Naive thymus-derived CD4-positive, alpha-beta T cell (primary cell): ENCODE results near the gene PTTG1IP. TPM values are rescaled to one million over a fixed set of nuclear protein-coding genes. Genes with fewer than 3 reads are reported as not detected.

Source experiments
- ATAC-seq: fragments of 150-1000 bp; cut with Tn5 transposase; 2 replicates; pipeline ENCODE4 v1.10.0; 2021; ENCODE audit warnings: mild to moderate bottlenecking, moderate library complexity
- CTCF ChIA-PET: fragments of 350-600 bp; sonication (Branson Sonifier 250); formaldehyde crosslinking; loops from one replicate; lab custom pipeline; 2021; ENCODE audit warnings: antibody characterized with exemption; lab: Charles Lee
- POLR2A ChIA-PET: fragments of 350-600 bp; sonication (Branson Sonifier 250); formaldehyde crosslinking; loops from one replicate; lab custom pipeline; 2021; ENCODE audit warnings: antibody characterized with exemption, inconsistent platforms; lab: Charles Lee
- DNase-seq, 9 donors: peaks; one replicate each; pipeline versions ENCODE4 v3.0.0 to v3.0.0-alpha.2; 2020 to 2022; ENCODE audit warnings: mixed read lengths in 1 of 9
- H3K27ac ChIP-seq: one replicate; pipeline ENCODE4 v1.7.0; 2013; ENCODE audit warnings: mild to moderate bottlenecking, low read depth, low read length, moderate library complexity
- H3K27me3 ChIP-seq, 2 donors: one replicate each; pipeline ENCODE4 v1.7.0; 2013; ENCODE audit warnings: low read length in 2 of 2, mild to moderate bottlenecking in 2 of 2, moderate library complexity in 2 of 2; ENCODE audit not compliant: control insufficient read depth in 2 of 2, insufficient read depth in 2 of 2
- H3K36me3 ChIP-seq, 3 experiments: 1 replicate in 2 of 3; 2 replicates in 1 of 3; pipeline ENCODE4 v1.7.0; 2013; ENCODE audit warnings: low read length in 3 of 3, mild to moderate bottlenecking in 3 of 3, moderate library complexity in 1 of 3; ENCODE audit not compliant: insufficient read depth in 3 of 3, control insufficient read depth in 2 of 3
- H3K4me1 ChIP-seq, 2 donors: one replicate each; pipeline ENCODE4 v1.7.0; 2013; ENCODE audit warnings: low read length in 2 of 2, mild to moderate bottlenecking in 2 of 2, moderate library complexity in 1 of 2; ENCODE audit not compliant: control insufficient read depth in 2 of 2, insufficient read depth in 2 of 2
- H3K4me3 ChIP-seq: 2 replicates; pipeline ENCODE4 v1.7.0; 2013; ENCODE audit warnings: mild to moderate bottlenecking, low read length
- H3K9me3 ChIP-seq, 3 experiments: 1 replicate in 2 of 3; 2 replicates in 1 of 3; pipeline ENCODE4 v1.7.0; 2013; ENCODE audit warnings: low read length in 3 of 3; ENCODE audit not compliant: control insufficient read depth in 2 of 3
- H3K27ac Mint-ChIP-seq, 9 donors: one replicate each; pipeline ENCODE4 v1.8.0; 2020 to 2022; ENCODE audit warnings: mixed read lengths in 9 of 9, mild to moderate bottlenecking in 8 of 9, moderate library complexity in 5 of 9, inconsistent platforms in 2 of 9
- H3K27me3 Mint-ChIP-seq, 5 donors: one replicate each; pipeline ENCODE4 v1.8.0; 2021 to 2022; ENCODE audit warnings: mixed read lengths in 5 of 5, mild to moderate bottlenecking in 1 of 5
- H3K36me3 Mint-ChIP-seq, 5 donors: one replicate each; pipeline ENCODE4 v1.8.0; 2020 to 2022; ENCODE audit warnings: mixed read lengths in 5 of 5, mild to moderate bottlenecking in 3 of 5, inconsistent platforms in 1 of 5
- H3K4me1 Mint-ChIP-seq, 7 donors: one replicate each; pipeline ENCODE4 v1.8.0; 2020 to 2022; ENCODE audit warnings: mixed read lengths in 7 of 7, mild to moderate bottlenecking in 3 of 7, inconsistent platforms in 1 of 7
- H3K4me3 Mint-ChIP-seq, 10 donors: one replicate each; pipeline ENCODE4 v1.8.0; 2020 to 2022; ENCODE audit warnings: mild to moderate bottlenecking in 10 of 10, mixed read lengths in 10 of 10, moderate library complexity in 6 of 10, inconsistent platforms in 2 of 10
- H3K9me3 Mint-ChIP-seq, 11 donors: one replicate each; pipeline ENCODE4 v1.8.0; 2020 to 2022; ENCODE audit warnings: mixed read lengths in 11 of 11, mild to moderate bottlenecking in 4 of 11, inconsistent platforms in 1 of 11, moderate library complexity in 1 of 11
- intact Hi-C, 2 donors: fragments of 100-400 bp; cut with micrococcal nuclease; formaldehyde crosslinking; loops; one replicate each; pipeline ENCODE4 v1.15.1; 2023
- polyA plus RNA-seq, 2 donors: library from polyadenylated mRNA; unstranded; fragments of 300-500 nt; fragmentation: Illumina TruSeq; gene quantifications; one replicate each; pipeline ENCODE4 v1.2.3, GENCODE V29; 2021
- total RNA-seq, 6 experiments: library from RNA in 5 of 6; stranded (reverse) in 5 of 6; gene quantifications; 1 replicate in 5 of 6; 2 replicates in 1 of 6; pipeline ENCODE4 v1.2.3 and lab custom pipeline; 2021 to 2026

PTTG1IP gene
- total and polyA plus RNA-seq, 7 experiments from 2014 or later: 60.9 to 122 (median 92.5) TPM

DNA sequence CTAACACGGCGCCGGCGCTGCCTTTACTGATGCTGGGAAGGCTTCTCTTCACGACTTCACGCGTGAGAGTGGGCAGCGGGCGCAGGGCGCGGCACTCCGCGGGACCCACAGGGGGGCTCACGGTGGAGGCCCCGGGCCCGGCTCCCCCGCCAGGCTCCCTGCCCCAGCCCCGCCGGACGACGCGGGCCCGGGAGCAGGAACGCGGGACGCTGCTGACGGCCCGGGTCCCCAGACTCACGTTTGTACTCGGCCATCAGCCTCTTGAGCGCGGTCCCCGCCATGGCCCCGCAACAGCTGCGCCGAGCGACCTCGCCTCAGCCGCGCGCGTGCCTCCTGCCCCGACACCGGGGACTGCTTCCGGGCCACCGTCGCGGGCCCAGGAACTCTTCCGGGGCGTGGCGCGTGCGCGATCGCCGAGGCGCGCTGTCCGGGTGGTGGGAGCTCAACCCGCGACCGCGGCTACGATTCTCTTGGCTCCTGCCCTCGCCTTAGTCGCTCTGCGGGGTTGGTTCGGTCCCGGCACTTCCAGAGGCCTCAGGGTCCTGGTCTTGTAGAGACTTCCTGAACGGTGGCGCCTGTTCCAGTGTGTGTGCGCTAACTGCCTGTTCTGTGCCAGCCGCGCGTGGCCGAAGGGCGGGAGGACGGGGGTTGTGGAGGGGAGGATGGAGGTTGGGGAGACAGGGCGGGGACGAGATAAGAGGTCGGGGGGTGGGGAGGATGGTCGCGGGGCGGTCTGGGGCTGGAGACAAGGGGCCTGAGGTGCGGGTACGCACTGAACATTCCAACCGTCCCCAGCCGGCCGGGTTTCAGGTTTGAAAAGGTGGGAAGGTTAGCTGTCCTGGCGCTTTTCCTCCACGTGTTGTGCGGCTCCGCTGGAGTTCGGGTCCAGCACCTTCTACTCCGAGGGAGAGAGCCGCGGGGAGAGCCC is 71.8 kb downstream of the PTTG1IP start, which contains the start of gene UBE2G2:
UBE2G2 (minus strand) TSS at position 353 of the 928 bp plus-strand sequence; CDS start at position 281, 72 bp downstream.
- peaks cover 4 to 42% (median 8%) of the 10 kb centered on the region in 3 experiments for H3K36me3 ChIP-seq
- peaks cover 4 to 29% (median 9%) of the 10 kb centered on the region in 5 donors for H3K36me3 Mint-ChIP-seq

DNA sequence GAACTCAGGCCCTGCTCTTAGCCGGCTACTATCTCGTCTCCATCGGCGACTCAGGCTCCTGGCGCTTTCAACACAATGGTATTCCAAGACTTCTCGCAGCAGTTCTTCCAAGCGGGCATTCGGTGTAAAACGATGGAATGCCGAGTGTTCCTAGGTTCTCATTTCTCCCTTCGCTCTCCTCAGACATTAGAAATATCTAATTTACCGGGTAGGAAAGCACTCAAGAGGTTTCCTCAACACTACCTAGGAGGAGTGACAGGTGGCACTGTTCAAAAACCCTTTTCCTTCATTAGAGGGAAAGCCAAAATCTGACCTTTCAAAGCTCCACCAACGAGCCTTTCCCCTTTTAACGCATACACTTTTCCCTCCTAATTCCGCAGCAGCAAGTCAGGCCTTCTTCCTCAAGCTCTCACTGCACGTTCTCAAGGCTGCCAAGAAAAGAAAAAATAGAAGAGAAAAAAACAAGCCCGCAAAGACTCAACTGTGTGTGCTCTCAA is 72.5 kb downstream of the PTTG1IP start:
- POLR2A ChIA-PET: interaction anchor here (0.5 to 3.5 kb wide), 17 partner anchors 13 to 498 kb away, joined by 3 to 33 read pairs (median 4); partner anchors contain the start of genes PTTG1IP, SLX9 and SUMO3
- Histone ChIP-seq H3K9me3 (no peaks in the 10 kb centered on the region), H3K27ac (peak overlapping the region; percentile 85), H3K36me3 (peaks cover 4 to 40% (median 8%) of the 10 kb centered on the region in 3 experiments), H3K4me1 (peaks cover 19 to 27% of the 10 kb centered on the region in 2 donors), H3K27me3 (no peaks in the 10 kb centered on the region), H3K4me3 (peak overlapping the region; percentile 92)
- CTCF ChIA-PET: interaction anchor here (0.8 to 4.3 kb wide), 20 partner anchors 7 to 724 kb away, joined by 3 to 56 read pairs (median 3); partner anchors contain the start of genes PTTG1IP and SUMO3
- peaks cover 4 to 31% (median 9%) of the 10 kb centered on the region in 5 donors for H3K36me3 Mint-ChIP-seq
- H3K4me3 Mint-ChIP-seq: peak overlapping the region; percentile 88 to 100 (median 96)
- ATAC-seq (peak; percentile 77), DNase-seq (peak in 7 of 9 donors; percentile 28 to 55 (median 49))
- no peaks in the 10 kb centered on the region for H3K27me3 Mint-ChIP-seq
- no peaks in the 10 kb centered on the region for H3K9me3 Mint-ChIP-seq
- intact Hi-C loops: loop anchor here (1.0 to 10.0 kb wide), 12 partner anchors 16 to 789 kb away; partner anchors contain the start of gene TRAPPC10 (in 1 of the 2)
- H3K27ac Mint-ChIP-seq: peak overlapping the region; percentile 80 to 99 (median 90)
- H3K4me1 Mint-ChIP-seq: peaks cover 31 to 60% (median 51%) of the 10 kb centered on the region in 7 donors

More for the DNA sequence above, 71.8 kb downstream of the PTTG1IP start, which contains the start of gene UBE2G2:
- Histone ChIP-seq H3K4me3 (peak within 1 kb of the TSS; percentile 92), H3K27me3 (no peaks in the 10 kb centered on the region), H3K27ac (peak within 1 kb of the TSS; percentile 85), H3K4me1 (peaks cover 19 to 27% of the 10 kb centered on the region in 2 donors), H3K9me3 (no peaks in the 10 kb centered on the region)
- peak within 1 kb of the TSS; percentile 85 to 99 (median 94) for H3K27ac Mint-ChIP-seq
- POLR2A ChIA-PET: interaction anchor here (1.0 to 3.5 kb wide), 15 partner anchors 13 to 327 kb away, joined by 3 to 33 read pairs (median 5); partner anchors contain the start of genes PTTG1IP, SLX9 and SUMO3
- H3K4me1 Mint-ChIP-seq: peaks cover 24 to 53% (median 45%) of the 10 kb centered on the region in 7 donors
- ATAC-seq: peak; percentile 95
- no peaks in the 10 kb centered on the region for H3K27me3 Mint-ChIP-seq
- DNase-seq: peak; percentile 79 to 95 (median 88)
- H3K4me3 Mint-ChIP-seq: peak within 1 kb of the TSS; percentile 88 to 100 (median 96)
- CTCF ChIA-PET: interaction anchor here (1.0 to 4.3 kb wide), 15 partner anchors 8 to 725 kb away, joined by 3 to 56 read pairs (median 3); partner anchors contain the start of genes PTTG1IP and SUMO3
- H3K9me3 Mint-ChIP-seq: no peaks in the 10 kb centered on the region
- intact Hi-C loops: loop anchor here (1.0 to 10.0 kb wide), 12 partner anchors 16 to 789 kb away; partner anchors contain the start of gene TRAPPC10 (in 1 of the 2)

DNA sequence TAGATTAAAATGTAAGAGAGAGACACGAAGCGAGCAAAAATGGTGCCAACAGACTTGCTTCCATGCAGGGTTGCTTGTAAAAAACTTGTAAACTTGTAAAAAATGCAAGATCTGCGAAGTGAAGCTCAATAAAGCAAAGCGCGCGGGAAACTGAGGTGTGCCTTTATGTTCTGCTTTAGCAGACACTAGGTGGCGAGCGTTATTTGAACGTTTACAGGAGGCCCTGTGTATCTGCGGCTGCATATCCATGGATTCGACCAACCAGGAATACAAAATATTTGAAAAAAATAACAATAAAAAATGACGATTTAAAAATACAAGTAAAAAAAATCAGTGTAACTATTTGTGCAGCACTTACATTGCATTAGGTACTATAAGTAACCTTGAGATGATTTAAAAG is 73.4 kb downstream of the PTTG1IP start:
- ATAC-seq (no peak), DNase-seq (no peak)
- CTCF ChIA-PET: interaction anchor here (0.7 to 4.3 kb wide), 13 partner anchors 9 to 328 kb away, joined by 3 to 56 read pairs (median 3); partner anchors contain the start of gene PTTG1IP
- Histone ChIP-seq H3K9me3 (no peaks in the 10 kb centered on the region), H3K36me3 (peaks cover 4 to 38% (median 8%) of the 10 kb centered on the region in 3 experiments), H3K4me3 (no peak overlapping the region), H3K27me3 (no peaks in the 10 kb centered on the region), H3K4me1 (peaks cover 19 to 27% of the 10 kb centered on the region in 2 donors), H3K27ac (peak overlapping the region; percentile 85)
- Mint-ChIP-seq H3K36me3 (peaks cover 0 to 24% (median 8%) of the 10 kb centered on the region in 5 donors), H3K4me1 (peaks cover 33 to 66% (median 57%) of the 10 kb centered on the region in 7 donors), H3K27ac (peak overlapping the region in 5 of 9 donors; percentile 28 to 90 (median 45)), H3K9me3 (no peaks in the 10 kb centered on the region), H3K27me3 (no peaks in the 10 kb centered on the region), H3K4me3 (peak overlapping the region; percentile 88 to 100 (median 96))
- intact Hi-C loops: loop anchor here (2.0 to 10.0 kb wide), 5 partner anchors 92 to 788 kb away; partner anchors contain the start of gene TRAPPC10 (in 1 of the 2)
- POLR2A ChIA-PET: interaction anchor here (0.6 to 3.5 kb wide), 8 partner anchors 73 to 244 kb away, joined by 3 to 33 read pairs (median 6); partner anchors contain the start of gene PTTG1IP

DNA sequence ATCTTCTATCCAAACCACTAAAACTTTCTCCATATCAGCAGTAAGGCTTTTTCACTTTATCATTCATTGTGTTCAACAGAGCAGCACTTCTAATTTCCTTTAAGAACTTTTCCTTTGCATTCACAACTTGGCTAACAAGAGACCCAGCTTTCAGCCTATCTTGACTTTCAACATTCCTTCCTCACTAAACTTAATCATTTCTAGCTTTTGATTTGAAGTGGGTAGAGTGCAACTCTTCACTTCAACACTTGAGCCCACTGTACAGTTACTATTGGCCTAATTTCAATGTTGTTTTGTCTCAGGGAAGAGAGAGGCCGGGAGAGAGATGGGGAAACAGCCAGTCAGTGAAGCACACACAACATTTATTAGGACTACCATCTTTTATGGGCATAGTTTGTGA is 73.8 kb downstream of the PTTG1IP start:
- Mint-ChIP-seq H3K36me3 (peaks cover 0 to 20% (median 8%) of the 10 kb centered on the region in 5 donors), H3K27me3 (no peaks in the 10 kb centered on the region), H3K4me3 (peak overlapping the region; percentile 23 to 97 (median 78)), H3K4me1 (peaks cover 33 to 66% (median 57%) of the 10 kb centered on the region in 7 donors), H3K9me3 (no peaks in the 10 kb centered on the region), H3K27ac (peak overlapping the region in 7 of 9 donors; percentile 23 to 90 (median 28))
- CTCF ChIA-PET: interaction anchor here (0.7 to 4.3 kb wide), 7 partner anchors 9 to 327 kb away, joined by 3 to 56 read pairs (median 3); partner anchors contain the start of gene PTTG1IP
- peaks cover 19 to 27% of the 10 kb centered on the region in 2 donors for H3K4me1 ChIP-seq
- H3K36me3 ChIP-seq: peaks cover 4 to 33% (median 8%) of the 10 kb centered on the region in 3 experiments
- intact Hi-C loops: loop anchor here (2.0 to 10.0 kb wide), 5 partner anchors 93 to 787 kb away; partner anchors contain the start of gene TRAPPC10 (in 1 of the 2)
- H3K4me3 ChIP-seq: no peak overlapping the region
- no peaks in the 10 kb centered on the region for H3K27me3 ChIP-seq
- no peak overlapping the region for H3K27ac ChIP-seq
- no peaks in the 10 kb centered on the region for H3K9me3 ChIP-seq
- ATAC-seq (no peak), DNase-seq (no peak)
- POLR2A ChIA-PET: interaction anchor here (0.7 to 3.5 kb wide), 5 partner anchors 19 to 133 kb away, joined by 3 to 33 read pairs (median 7); partner anchors contain the start of gene PTTG1IP
